GM08714 (cell line): Measurements from ENCODE around the gene DIO1.
A peak's percentile ranks its signal among the peaks of the same experiment; 100 is the strongest.

Experiments used
- H3K4me3 ChIP-seq: fragments of 200-500 bp; sonication (Bioruptor generic); 2 replicates; pipeline ENCODE4 v1.5.1; 2014; ENCODE audit warnings: mild to moderate bottlenecking, low read length, inconsistent platforms
- ZNF274 ChIP-seq: IDR thresholded peaks from 2 replicates; pipeline ENCODE4 v1.6.1; 2012; ENCODE audit warnings: mild to moderate bottlenecking, low read depth, low read length

DIO1 gene

GRCh38 chr1:53888681-53889080 lies 5.3 kb upstream of the DIO1 start:
- H3K4me3 ChIP-seq = no peak overlapping the region; the same call in 1 of the 2 replicates
- TF ChIP-seq ZNF274 = no peak

- peak within 1 kb of the TSS; percentile 89 for H3K4me3 ChIP-seq
- no peak for TF ChIP-seq ZNF274
Measured at GRCh38 chr1:53889304-53890298, 4.4 kb upstream of the DIO1 start, which contains the start of gene YIPF1. YIPF1 (minus strand) TSS chr1:53889797; CDS start chr1:53888937, 860 bp downstream.

- TF ChIP-seq ZNF274 = no peak
Measured at GRCh38 chr1:53890522-53890941, 3.5 kb upstream of the DIO1 start.

GRCh38 chr1:53891018-53891417 lies 3.0 kb upstream of the DIO1 start:
- TF ChIP-seq ZNF274 = no peak
- H3K4me3 ChIP-seq = no peak overlapping the region

More at GRCh38 chr1:53890522-53890941, 3.5 kb upstream of the DIO1 start:
- peak overlapping the region; percentile 12; the same call in 1 of the 2 replicates for H3K4me3 ChIP-seq

GRCh38 chr1:53891678-53892077 lies 2.3 kb upstream of the DIO1 start:
- TF ChIP-seq ZNF274 = no peak

GRCh38 chr1:53892911-53893310 lies 1.1 kb upstream of the DIO1 start:
- no peak for TF ChIP-seq ZNF274
- H3K4me3 ChIP-seq = no peak overlapping the region

More at GRCh38 chr1:53891678-53892077, 2.3 kb upstream of the DIO1 start:
- H3K4me3 ChIP-seq = no peak overlapping the region

GRCh38 chr1:53894644-53895043 lies 657 bp downstream of the DIO1 start:
- no peak overlapping the region for H3K4me3 ChIP-seq
- TF ChIP-seq ZNF274 = no peak

GRCh38 chr1:53895421-53895820 lies 1.4 kb downstream of the DIO1 start:
- no peak overlapping the region for H3K4me3 ChIP-seq

GRCh38 chr1:53896635-53897229 lies 2.7 kb downstream of the DIO1 start:
- TF ChIP-seq ZNF274 = no peak
- no peak overlapping the region for H3K4me3 ChIP-seq

More at GRCh38 chr1:53895421-53895820, 1.4 kb downstream of the DIO1 start:
- no peak for TF ChIP-seq ZNF274

GRCh38 chr1:53899206-53899628 lies 5.2 kb downstream of the DIO1 start:
- no peak for TF ChIP-seq ZNF274
- no peak overlapping the region for H3K4me3 ChIP-seq

GRCh38 chr1:53899708-53900107 lies 5.7 kb downstream of the DIO1 start:
- no peak overlapping the region for H3K4me3 ChIP-seq
- TF ChIP-seq ZNF274 = no peak

- TF ChIP-seq ZNF274 = no peak
Measured at GRCh38 chr1:53902235-53903138, 8.5 kb downstream of the DIO1 start.

GRCh38 chr1:53905509-53905908 lies 11.5 kb downstream of the DIO1 start:
- no peak for TF ChIP-seq ZNF274
- H3K4me3 ChIP-seq = no peak overlapping the region

More at GRCh38 chr1:53902235-53903138, 8.5 kb downstream of the DIO1 start:
- H3K4me3 ChIP-seq = no peak overlapping the region

- no peak overlapping the region for H3K4me3 ChIP-seq
- TF ChIP-seq ZNF274 = no peak
Measured at GRCh38 chr1:53906121-53906520, 12.1 kb downstream of the DIO1 start.
